Measurements from ENCODE around the gene CTSW.
"Not testable (repeated sequence)": the region's sequence is repeated elsewhere in the genome, so short reads cannot be mapped to it uniquely, and the experiment has no call there.

CTSW gene

GRCh38 chr11:65886826-65887722, 7.4 kb downstream of the CTSW start:
- no peak for DNase-seq

DNA sequence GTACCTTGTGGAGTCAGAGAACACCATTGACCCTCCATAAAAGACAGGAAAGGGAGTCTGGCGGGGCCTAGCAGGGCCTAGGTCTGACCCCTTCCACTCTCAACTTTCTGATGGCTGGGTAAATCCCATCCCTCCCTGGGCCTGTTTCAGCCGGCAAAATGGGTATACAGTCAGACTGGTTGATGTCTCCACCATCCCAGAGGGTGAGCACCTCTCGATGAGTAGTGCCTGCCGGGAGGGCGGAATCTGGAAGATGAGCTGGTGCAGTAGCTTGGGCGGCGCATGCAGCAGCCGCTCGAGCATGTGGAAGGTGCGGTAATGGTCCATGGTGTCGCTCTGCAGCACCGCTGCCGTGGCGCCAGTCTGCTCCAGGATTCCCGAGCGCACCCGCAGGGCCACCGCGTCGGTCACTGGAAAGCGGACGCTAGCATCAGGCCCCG, 8.1 kb downstream of the CTSW start:
- DNase-seq = no peak

- peak; percentile 97 for DNase-seq
Measured at GRCh38 chr11:65888163-65888814, 8.7 kb downstream of the CTSW start, which contains the start of gene FIBP. Gene FIBP (minus strand): TSS chr11:65888471. CDS start chr11:65888418, 53 bp downstream.

DNA sequence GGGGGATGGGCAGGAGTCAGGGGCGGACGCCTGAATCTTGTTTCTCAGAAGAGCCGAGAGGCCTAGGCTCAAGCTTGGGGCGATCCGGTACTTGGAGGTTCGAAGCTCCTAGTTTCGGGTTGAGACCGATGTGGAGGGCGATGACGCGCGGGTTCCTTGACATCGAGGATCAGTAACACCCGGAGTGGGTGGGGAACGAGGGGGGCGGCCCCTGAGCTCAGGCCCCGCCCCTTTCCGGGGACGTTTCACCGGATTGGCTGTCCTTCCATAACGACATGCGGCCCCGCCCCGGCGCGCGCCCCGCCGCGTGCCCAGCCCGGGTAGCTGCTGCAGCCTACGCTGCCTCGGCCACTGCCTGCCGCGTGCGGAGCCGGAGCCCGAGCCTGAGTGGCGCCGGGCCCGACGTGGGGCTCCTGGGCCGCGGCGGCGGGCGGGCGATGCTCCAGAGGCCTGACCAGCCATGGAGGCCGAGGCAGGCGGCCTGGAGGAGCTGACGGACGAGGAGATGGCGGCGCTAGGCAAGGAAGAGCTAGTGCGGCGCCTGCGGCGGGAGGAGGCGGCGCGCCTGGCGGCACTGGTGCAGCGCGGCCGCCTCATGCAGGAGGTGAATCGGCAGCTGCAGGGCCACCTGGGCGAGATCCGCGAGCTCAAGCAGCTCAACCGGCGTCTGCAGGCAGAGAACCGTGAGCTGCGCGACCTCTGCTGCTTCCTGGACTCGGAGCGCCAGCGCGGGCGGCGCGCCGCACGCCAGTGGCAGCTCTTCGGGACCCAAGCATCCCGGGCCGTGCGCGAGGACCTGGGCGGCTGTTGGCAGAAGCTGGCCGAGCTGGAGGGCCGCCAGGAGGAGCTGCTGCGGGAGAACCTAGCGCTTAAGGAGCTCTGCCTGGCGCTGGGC, 10.9 kb downstream of the CTSW start, which contains the start of gene CCDC85B:
TSS of gene CCDC85B (plus strand) at position 350 of the 895 bp plus-strand sequence. CDS start at position 461, 111 bp downstream.
- DNase-seq = peak; percentile 99

DNA sequence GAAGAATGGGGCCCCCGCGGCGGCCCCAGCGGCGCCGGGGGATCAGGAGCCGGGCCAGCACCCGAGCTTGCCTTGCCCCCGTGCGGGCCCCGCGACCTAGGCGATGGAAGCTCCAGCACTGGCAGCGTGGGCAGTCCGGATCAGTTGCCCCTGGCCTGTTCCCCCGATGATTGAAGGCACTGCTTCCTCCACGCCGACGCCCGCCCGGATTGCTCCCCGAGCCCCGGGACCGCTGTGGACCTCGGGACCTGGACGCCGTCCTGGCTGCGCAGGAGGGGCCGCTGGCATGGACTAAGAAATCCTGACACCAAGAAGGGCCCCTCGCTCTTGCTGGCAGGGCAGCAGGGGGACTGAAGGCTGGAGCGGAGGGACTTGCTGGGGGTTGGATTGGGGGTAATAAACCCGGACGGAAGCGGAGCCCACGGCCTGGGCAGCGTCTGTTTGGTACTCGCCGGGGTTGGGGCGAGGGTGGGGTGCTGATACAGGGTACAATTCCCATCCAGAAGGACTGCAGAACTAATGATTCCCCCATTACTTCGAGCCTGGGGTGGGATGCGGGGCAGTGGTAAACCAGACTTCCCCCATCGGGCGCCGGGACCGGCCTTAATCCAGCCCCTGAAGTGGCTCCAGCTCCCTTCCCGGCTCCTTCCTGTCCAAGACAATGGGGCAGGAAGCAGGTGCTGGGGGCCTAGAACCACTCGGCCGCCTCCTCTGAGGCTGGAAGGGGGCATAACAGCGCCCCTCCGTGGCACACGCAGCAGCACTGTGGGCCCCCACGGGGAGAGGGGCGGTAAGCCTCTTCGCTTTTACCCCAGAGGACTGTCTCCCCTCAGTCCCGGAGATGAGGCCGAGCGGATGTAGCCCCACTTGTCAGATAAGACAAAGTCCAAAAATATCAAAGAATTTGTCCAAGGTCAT, 11.8 kb downstream of the CTSW start:
- no peak for DNase-seq

- DNase-seq = not testable (repeated sequence)
Measured at GRCh38 chr11:65892137-65892540, 12.5 kb downstream of the CTSW start.

DNA sequence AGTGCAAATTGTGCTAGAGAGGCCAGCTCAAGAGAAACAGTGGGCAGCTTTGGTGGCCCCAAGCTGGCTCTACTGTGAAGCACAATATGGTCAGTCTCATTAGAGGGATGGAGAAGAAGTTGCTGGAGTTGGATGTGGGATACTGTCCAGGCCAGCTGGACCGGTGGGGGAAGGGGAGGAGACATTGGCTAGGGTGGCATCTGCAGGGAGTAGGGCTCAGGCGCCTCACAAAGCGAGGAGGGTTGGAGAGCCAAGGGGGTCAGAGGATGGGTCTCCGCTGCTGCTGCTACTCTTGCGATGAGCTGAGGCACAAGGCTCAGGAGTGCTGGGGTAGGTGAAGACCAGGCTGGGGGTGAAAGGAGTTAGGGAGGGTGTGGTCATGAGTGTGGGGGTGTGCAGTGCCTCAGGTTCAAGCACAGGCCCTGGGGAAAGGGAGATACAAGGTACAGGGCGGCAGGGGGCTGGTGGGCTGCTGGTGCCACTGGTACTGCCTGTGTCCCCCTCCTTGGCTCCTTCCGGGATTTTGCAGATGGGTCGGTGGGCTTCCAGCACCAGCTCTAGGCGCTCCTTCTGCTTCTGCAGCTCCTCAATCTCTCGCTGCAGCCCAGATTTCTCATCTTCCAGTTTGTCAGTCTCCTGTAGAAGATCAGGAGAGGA, 13.2 kb downstream of the CTSW start:
- no peak for DNase-seq

DNA sequence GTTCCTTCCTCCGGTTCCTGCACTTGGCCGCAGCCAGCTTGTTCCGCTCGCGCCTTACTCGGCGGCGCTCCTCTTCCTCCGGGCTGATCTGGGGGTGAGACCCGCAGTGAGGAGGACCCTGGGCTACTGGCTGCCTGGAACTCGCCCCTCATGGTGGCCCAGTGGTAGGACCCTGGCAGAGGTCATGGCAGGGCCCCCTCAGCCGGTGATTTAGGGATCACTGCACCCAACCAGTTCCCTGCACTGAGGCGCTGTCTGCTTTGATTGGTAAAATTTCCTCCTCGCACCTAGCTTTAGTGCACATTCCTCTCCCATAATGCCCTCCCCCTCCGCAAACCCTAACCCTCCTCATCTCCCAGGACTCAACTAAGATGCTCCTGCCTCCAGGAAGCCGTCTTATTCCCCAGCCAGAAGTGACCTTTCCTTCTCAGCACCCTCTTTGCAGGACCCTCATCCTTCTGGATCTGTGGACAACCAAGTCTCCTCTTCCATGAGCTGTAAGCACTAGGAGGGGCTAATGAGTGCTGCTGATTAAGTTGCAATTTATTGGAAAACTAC, 14.5 kb downstream of the CTSW start:
- DNase-seq = peak; percentile 46

DNA sequence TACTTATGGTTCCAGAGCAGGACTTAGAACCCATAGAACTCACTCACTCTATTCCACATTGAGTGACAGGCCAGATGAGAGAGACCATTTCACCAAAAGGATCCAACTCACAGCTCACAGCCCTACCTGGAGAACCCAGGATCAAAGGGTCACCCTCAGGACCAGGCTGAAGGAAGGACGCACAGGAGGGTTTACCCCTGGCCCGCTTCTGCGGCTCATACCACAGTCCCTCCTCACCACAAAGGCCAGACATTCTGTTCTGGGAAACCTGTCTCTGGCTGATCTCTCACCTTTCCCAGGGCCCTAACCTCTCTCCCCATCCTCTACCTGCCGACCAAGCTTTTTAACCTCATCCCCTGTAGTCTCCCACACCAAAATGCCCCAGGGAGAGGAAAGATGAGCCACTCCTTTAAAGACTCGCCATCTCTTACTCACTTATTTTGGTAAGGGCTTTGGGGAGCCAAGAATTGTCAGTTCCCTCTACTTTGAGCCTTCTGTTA, 15.9 kb downstream of the CTSW start:
- DNase-seq = no peak

GRCh38 chr11:65896034-65896999, 16.7 kb downstream of the CTSW start:
- DNase-seq = no peak

DNA sequence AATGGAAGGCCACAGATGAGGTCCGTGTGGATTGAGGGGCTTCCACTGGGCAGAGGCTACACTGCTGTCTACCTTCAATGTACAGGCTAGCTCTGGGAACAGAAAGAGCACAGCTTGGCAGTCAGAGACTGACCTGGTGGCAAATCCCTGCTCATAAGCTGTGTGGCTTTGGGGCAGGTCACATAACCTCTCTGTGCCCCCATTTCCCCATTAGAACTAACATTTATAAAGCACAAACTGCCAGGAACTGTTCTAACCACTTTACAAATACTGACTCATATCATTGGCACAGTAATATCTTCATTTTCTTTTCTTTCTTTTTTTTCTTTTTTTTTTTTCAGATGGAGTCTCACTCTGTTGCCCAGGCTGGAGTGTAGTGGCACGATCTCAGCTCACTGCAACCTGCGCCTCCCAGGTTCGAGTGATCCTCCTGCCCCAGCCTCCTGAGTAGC, 17.4 kb downstream of the CTSW start:
- no peak for DNase-seq

DNA sequence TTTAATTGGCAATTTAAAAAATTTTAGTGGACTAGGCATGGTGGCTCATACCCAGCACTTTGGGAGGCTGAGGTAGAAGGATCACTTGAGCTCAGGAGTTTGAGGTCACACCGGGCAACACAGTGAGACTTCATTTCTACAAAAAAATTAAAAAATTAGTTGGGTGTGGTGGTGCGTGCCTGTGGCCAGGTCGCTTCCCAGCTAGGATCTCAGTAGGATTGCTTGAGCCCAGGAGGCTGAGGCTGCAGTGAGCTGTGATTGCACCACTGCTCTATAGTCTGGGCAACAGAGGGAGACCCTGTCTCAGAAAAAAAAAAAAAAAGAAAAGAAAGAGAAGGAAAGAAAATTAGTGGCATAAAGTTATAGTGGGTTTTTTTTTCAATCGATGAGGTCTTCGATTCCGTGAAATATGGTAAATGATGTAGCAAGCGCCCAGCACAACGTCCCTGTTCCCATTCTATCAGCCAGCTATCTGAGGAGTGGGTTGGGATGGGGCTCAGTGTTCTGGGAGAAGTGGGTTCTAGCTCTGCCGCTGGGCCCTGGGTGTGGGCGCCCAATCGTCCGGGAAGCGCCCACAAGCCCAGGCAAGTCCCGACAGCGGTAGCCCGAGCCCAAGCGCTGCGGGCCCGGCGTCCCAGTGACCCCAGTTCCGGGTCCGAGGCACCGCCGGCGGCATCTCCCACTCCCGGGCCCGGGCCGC, 19.2 kb downstream of the CTSW start:
- no peak for DNase-seq

GRCh38 chr11:65899356-65900124, 19.9 kb downstream of the CTSW start:
- DNase-seq = peak; percentile 80

- DNase-seq = peak; percentile 93
Measured at GRCh38 chr11:65900125-65900898, 20.7 kb downstream of the CTSW start, which contains the start of gene FOSL1. Gene FOSL1 (minus strand): TSS chr11:65900388. CDS start chr11:65900339, 49 bp downstream.

- no peak for DNase-seq
Measured at GRCh38 chr11:65900899-65901180, 21.2 kb downstream of the CTSW start.

DNA sequence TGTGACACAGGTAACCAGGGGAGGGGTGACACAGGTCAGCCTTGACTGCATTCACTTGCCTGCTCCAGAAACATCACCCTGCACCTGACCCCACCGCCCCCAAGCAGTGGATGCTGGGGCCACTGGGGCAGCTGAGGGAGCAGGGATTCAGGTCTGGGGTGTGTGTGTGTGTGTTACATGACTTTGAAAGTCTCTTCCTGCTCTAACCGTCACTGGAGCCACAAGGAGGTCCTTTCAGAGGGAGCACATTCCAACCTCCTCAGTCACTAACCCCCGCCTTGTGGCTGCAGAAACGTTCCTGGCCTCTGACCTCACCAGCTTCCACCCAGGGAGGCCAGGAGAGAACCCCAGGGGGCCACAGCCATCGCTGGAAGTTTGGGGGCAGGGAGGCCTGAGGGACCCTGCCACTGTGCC, 23.4 kb downstream of the CTSW start:
- no peak for DNase-seq

DNA sequence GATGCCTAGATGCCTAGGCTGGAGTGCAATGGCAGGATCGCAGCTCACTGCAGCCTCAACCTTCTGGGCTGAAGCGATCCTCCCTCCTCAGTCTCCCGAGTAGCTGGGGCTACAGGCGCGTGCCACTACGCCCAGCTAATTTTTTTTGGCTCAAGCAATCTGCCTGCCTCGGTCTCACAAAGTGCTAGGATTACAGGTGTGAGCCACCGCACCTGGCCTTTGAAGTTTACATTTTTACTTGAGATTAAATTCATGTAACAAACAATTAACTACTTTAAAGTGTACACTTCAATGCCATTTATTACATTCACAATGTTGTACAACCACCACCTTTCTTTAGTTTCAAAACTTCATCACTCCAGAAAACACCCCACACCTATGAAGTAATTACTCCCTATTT, 24.1 kb downstream of the CTSW start:
- no peak for DNase-seq
